ENCODE results near the gene CWC22. TPM values are rescaled to one million over a fixed set of nuclear protein-coding genes. Genes with fewer than 3 reads are reported as not detected.

Gene CWC22
- total and polyA plus RNA-seq, 2 of the 13 experiments (the other 11 are each of a cell fraction or from before 2014, with no cell fraction given) = 5.7 to 29.2 TPM

GRCh38 chr2:179954026-179954425 is 53.1 kb downstream of the CWC22 start (continued):
- TF ChIP-seq KDM5B (CRISPR knock-in tag; IDR thresholded peaks at IDR 0.05; ENCODE audit: borderline replicate concordance) (no peak), TCF7 (IDR thresholded peaks at IDR 0.05; ENCODE audit: low read depth) (peak; percentile 82), ZNF281 (CRISPR knock-in tag; IDR thresholded peaks at IDR 0.05; ENCODE audit: borderline replicate concordance) (no peak), NFIB (CRISPR knock-in tag; IDR thresholded peaks at IDR 0.05; ENCODE audit: borderline replicate concordance) (no peak), SALL1 (CRISPR knock-in tag; IDR thresholded peaks at IDR 0.05) (no peak), ZNF839 (CRISPR knock-in tag; IDR thresholded peaks at IDR 0.05; ENCODE audit: borderline replicate concordance) (no peak), ARID3A (IDR thresholded peaks at IDR 0.05; ENCODE audit: low read depth, low read length) (peak; percentile 86), CENPBD1 (CRISPR knock-in tag; IDR thresholded peaks at IDR 0.05; ENCODE audit: borderline replicate concordance, low read depth) (no peak), KLF6 (CRISPR knock-in tag; IDR thresholded peaks at IDR 0.05) (peak; percentile 73), ATF7-NPFF (CRISPR knock-in tag; IDR thresholded peaks at IDR 0.05; ENCODE audit: low read depth) (no peak), ZNF235 (CRISPR knock-in tag; IDR thresholded peaks at IDR 0.05; ENCODE audit: borderline replicate concordance) (no peak), SNAPC5 (CRISPR knock-in tag; IDR thresholded peaks at IDR 0.05; ENCODE audit: borderline replicate concordance) (no peak), NCOA2 (CRISPR knock-in tag; IDR thresholded peaks at IDR 0.05) (peak; percentile 81), ZNF142 (CRISPR knock-in tag; IDR thresholded peaks at IDR 0.05) (no peak), SAFB2 (CRISPR knock-in tag; IDR thresholded peaks at IDR 0.05; ENCODE audit: borderline replicate concordance, low read depth) (no peak), SRSF1 (optimal IDR thresholded peaks at IDR 0.05; ENCODE audit: low read depth, low read length) (no peak), ZFP36L2 (CRISPR knock-in tag; IDR thresholded peaks at IDR 0.05) (no peak)
